Stimulated activated CD4-positive, alpha-beta T cell treated with anti-CD3 and anti-CD28 coated beads, Interleukin-1b, Interleukin-23, amount 100 ng/mL, for 24 hours (primary cell): ENCODE results near the gene ENDOV.

Experiments
- DNase-seq, 4 experiments: peaks; one replicate each; pipeline ENCODE4 v3.0.0-alpha.2; 2020; ENCODE audit warnings: low read depth in 4 of 4, low spot score in 1 of 4

The ENDOV gene

GRCh38 chr17:80465327-80465974 lies 50.5 kb downstream of the ENDOV start:
- DNase-seq = no peak

GRCh38 chr17:80466188-80466705 lies 51.3 kb downstream of the ENDOV start:
- DNase-seq = no peak

- no peak for DNase-seq
These were observed 53.3 kb downstream of the ENDOV start for GRCh38 chr17:80468242-80468641.

GRCh38 chr17:80468781-80469493 lies 54.0 kb downstream of the ENDOV start:
- no peak for DNase-seq

GRCh38 chr17:80469667-80470066 lies 54.7 kb downstream of the ENDOV start:
- DNase-seq = no peak

GRCh38 chr17:80470603-80471002 lies 55.6 kb downstream of the ENDOV start:
- DNase-seq = no peak

- no peak for DNase-seq
These were observed 57.0 kb downstream of the ENDOV start for GRCh38 chr17:80471922-80472321.

GRCh38 chr17:80472996-80473395 lies 58.0 kb downstream of the ENDOV start:
- DNase-seq = no peak

- DNase-seq = no peak
These were observed 58.7 kb downstream of the ENDOV start for GRCh38 chr17:80473701-80474100.

GRCh38 chr17:80474231-80474960 lies 59.4 kb downstream of the ENDOV start:
- no peak for DNase-seq

- DNase-seq = no peak
These were observed 60.3 kb downstream of the ENDOV start for GRCh38 chr17:80474961-80475909.

GRCh38 chr17:80475910-80476876 lies 61.2 kb downstream of the ENDOV start, which contains the start of gene NPTX1:
TSS of gene NPTX1 (minus strand) at chr17:80476607. CDS start at chr17:80476446, 161 bp downstream.
- DNase-seq = no peak

GRCh38 chr17:80476877-80477646 lies 62.1 kb downstream of the ENDOV start:
- no peak for DNase-seq

- DNase-seq = peak in 1 of 4 experiments; percentile 31
These were observed 62.9 kb downstream of the ENDOV start for GRCh38 chr17:80477647-80478478.

- DNase-seq = no peak
These were observed 63.7 kb downstream of the ENDOV start for GRCh38 chr17:80478487-80479245.

GRCh38 chr17:80479246-80479566 lies 64.2 kb downstream of the ENDOV start:
- DNase-seq = no peak

GRCh38 chr17:80480248-80480647 lies 65.3 kb downstream of the ENDOV start:
- DNase-seq = no peak
